HG02571 (cell line): Measurements from ENCODE around the gene SLC29A3.

Experiments
- ATAC-seq: cut with Tn5 transposase; IDR thresholded peaks from one replicate; pipeline ENCODE4 v1.9.1; 2021; ENCODE audit warnings: mild to moderate bottlenecking, moderate library complexity; ENCODE audit not compliant: unreplicated experiment

The SLC29A3 gene

DNA sequence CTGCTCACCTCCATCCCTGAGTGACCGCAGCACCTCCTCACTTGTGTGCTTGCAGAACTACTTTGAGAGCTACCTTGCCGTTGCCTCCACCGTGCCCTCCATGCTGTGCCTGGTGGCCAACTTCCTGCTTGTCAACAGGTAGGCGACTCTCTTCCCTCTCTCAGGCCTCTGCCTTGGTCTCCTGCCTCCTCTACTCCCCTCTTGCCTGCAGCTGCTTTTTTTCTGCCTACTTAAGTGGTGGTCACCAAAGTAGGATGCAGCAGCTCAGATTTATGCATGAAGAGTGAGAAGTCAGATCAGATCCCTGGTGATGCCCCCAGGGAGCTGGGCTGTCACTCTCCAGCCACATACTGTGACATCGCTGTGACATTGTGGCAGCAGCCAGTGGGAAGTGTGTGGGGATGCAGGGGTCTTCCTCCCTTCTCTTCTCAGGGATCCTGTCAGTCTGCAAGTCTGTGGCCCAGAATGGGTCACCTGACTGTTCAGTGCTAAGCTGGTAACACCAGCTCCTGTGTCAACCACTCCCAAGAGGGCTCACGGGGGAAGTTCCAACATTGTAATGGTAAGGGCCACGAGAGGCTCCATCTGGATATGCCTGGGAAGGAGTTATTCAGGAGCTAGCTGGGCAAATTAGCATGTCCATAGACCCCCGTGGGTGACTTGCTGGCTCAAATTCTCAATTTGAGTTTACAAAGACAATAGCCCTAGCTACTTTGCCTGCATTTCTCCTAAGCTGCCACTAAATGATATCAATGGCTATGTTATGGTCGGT, 25.3 kb downstream of the SLC29A3 start:
- ATAC-seq = no peak

DNA sequence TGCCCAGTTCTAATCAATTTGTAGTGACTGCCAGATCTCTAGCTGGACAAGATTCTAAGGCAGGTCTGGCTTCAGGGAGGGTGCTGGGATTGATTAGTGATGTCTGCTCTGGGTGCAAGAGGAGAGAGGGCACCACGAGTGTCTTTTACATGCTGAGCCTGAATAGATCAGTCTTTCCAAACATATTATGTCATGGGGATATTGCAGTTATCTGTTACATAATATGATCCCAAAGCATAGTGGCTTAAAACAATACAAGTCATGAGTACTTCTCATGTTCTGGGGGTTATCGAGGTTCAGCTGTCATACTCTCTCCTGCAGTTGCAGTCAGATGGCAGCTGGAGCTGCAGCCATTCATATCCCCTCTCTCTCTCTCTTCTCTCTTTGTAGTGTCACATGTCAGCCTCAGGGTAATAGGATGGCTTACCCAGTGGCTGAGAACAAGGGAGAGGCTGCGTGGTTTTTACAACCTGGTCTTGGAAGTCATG, 26.0 kb downstream of the SLC29A3 start:
- no peak for ATAC-seq

DNA sequence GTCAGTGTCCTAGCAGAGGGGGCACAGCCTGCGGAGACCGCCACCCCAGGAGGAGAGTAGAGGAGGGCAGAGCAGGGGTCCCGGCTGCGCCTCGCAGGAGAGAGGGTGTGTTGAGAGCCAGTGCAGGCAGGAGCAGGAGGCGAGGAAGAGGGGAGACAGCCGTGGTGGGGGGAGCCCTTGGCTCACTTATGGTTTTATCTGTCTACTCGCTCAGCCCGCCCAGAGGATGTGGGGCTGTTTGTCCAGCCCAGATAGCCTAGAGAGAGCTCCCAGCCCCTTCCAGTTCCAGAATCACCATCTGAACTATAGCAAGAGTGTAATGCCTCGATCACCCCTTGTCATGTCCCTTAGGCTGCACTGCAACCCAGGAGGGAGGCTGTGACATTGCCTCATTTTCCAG, 26.6 kb downstream of the SLC29A3 start:
- no peak for ATAC-seq

DNA sequence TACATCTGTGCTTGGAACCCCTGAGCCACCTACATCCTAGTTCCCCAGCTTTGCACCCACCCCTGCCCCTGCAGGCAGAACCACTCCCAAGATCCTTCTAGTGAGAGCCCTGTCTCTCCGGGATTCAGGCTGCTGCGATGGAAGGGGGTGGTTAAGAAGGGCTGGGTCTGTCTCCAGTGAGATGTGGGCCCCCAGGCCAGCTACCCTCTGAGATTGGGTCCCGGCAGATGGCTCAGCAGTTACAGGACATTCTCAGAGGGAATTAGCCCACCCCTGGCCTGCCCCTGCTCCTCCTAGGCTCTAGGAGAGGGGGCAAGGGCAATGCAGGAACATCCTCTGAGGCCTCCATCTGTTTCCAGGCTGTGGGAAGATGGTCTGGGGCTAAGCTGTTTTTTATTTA, 27.7 kb downstream of the SLC29A3 start:
- ATAC-seq = no peak

DNA sequence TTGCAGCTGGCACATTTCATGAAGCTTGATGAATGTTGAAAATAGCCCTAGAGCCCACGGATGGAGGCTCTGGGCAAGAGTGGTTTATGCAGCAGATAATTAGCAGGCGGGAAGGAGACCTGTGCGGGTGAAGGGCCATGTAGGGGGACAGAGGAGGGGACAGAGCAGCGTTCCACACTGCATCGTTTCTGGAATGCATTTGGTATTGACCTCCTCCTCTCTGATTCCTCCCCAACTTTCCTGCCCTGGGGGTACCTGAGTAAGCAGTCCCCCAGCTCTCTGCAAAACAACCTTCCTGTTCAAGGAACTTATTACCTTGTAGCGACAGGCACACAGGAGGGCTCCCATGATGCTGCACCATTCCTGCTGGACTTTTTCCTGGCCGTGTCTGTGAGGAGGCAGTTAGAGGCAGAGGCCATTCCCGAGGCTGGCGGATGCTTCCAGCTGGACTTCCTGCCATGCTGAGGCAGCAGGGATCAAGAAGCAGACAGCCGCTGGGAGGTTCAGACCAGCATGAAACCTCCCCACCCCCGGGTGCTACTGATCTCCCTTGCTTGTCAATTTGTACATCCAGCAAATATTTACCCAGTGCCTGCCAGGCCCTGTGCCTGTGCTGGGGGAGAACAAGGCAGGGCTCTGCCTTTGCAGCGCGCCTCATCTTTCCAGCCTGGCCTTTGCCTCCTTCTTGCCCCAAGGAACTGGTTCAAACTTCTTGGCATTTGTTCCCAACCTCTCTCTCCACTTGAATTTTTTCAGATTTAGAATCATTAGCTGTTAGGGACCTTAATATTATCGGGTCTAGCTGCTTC, 28.7 kb downstream of the SLC29A3 start:
- ATAC-seq = no peak

DNA sequence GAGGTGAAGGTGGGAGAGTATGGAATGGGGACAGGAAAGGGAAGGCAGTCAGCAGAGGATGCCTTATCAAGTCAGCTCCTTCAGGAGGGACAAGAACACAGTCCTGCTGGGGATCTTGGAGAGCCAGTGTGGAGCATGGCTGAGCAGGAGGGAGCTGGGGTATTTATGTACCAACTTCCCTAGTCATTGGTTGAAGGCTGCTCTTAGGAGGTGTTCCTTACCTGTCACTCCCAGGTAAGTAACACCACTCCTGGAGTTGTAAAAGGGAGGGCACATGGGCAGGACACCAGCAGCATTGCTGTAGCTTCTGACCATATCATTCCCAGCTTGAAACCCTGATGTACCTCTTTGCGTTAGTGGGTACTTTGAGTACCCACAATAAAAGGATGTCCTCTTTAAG, 29.8 kb downstream of the SLC29A3 start:
- ATAC-seq = no peak

DNA sequence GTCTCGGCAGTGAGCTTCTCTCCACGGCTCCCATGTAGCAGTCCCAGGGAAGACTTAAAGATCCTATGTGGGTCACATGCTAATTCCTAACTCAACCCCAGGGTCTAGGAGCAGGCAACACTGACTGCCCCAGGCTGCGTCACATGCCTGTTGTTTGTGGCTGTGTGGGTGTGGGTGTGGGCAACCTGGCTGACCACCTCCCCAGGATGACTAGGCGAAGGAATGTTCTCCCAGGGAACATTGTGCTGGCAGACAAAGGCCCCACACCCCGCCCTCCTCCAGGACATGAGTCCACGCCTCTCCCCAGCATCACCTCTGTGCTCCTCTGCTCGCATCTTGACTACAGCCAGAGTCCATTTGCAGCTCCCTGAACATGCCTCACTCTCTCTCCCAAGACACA, 30.3 kb downstream of the SLC29A3 start:
- no peak for ATAC-seq

DNA sequence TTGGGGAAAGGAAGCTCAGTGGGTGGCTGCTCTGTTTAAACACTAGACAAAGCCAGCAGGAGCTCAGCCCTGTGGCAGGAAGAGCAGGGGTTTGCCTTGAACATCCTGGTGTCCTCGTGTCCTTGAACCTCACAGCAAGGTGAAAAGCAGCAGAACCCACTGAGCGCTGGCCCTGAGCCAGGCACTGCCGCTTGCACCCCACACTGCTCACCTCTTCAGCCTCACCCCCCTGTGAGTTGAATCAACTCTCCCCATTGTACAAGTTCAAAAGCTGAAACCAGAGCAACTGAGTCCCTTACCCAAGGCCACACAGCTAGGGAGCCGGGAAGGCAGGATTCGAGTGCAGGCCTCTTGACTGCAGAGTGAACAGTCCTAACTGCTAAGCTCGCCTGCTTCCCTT, 32.0 kb downstream of the SLC29A3 start:
- ATAC-seq = no peak

DNA sequence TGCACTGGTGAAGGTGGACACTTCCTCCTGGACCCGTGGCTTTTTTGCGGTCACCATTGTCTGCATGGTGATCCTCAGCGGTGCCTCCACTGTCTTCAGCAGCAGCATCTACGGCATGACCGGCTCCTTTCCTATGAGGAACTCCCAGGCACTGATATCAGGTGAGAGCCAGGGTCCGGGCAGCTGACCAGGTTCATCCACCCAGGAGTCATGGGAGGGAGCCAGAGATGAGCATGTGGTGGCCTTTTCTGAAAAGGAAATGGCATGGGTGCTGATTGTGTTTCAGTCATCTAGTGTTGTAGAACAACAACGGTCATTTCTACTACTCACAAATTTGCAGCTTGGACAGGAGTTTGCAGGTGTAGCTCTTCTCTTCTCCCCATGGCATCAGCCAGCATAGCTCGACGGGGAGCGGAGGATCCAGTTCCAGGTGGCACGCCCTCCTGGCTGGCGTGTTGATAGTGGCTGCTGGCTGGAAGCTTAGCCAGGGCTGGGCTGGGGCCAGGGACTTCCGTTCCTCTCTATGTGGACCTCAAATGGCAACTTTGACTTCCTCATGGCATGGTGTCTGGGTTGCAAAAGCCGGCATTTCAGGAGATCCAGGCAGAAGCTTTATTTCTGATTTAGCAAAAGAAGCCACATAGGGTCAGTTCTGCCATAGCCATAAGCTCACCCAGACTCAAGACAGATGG, 32.7 kb downstream of the SLC29A3 start:
- no peak for ATAC-seq

DNA sequence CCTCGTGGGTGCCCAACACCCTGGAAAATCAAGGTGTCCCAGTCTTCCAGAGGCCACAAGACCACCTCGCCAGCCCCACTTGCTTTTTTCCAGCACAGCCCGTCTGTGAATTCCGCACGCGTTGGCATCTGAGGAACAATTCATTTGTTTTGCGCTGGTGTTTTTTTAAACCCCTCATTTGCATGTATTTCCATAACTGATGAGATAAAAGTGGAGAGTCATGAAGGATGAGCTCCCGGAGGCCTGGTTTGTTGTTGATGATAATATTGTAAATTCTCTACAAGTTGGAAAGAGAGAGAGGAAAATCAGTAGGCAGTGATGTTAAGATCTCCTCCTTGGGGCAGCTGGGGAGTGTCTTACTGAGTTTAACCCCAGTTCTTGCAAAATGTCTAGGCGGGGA, 34.6 kb downstream of the SLC29A3 start:
- ATAC-seq = no peak

DNA sequence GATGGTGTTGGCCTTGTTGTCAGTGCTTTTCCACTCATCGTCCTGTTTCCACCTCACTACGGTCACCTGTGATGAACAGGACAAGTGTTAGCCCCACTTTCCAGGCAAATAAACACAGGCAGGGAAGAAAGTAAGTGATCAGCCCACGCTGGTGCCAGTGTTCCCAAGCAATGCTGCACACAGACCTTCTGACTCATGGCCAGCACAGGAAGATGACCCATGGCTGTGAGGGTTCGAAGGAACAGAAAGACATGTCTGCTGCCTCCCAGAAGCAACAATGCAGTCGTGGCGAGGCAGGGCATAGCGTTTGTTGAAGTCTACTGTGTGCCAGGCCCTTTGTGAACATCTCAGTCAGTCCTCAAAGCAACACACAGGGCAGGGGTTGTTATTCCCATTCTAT, 35.7 kb downstream of the SLC29A3 start:
- ATAC-seq = no peak

DNA sequence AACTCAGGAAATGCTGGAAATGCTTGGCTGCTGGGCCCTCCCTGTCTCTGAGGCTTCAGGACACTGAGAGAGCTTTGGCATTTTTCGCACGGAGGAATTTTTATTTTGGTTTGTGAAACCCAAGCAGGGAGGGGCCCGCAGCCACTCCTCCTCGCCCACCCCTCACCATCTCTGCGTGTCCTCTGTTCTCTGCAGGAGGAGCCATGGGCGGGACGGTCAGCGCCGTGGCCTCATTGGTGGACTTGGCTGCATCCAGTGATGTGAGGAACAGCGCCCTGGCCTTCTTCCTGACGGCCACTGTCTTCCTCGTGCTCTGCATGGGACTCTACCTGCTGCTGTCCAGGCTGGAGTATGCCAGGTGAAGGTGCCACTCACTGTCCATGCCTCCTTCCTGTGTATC, 36.8 kb downstream of the SLC29A3 start:
- ATAC-seq = no peak

DNA sequence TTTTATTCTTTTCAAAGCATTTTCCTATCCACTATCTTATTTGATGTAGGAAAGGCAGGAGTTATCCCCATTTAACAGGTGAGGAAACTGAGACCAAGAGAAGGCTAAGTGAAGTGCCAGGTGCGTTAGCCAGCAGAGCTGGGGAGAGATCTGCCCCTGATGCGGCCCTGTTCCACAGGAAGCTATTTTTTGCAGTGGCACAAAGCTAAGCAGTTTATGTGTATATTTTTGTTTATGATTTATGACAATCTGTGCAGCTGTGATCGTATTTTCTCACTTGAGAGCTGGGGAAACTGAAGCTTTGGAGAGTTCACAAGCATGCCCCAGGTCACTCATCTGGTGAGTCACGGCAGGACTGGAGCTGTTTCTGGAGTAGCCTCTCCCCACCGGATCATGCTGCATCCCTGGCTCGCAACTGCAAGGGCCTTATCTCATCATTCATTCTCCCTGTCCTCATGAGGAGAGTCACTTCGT, 38.8 kb downstream of the SLC29A3 start:
- no peak for ATAC-seq

DNA sequence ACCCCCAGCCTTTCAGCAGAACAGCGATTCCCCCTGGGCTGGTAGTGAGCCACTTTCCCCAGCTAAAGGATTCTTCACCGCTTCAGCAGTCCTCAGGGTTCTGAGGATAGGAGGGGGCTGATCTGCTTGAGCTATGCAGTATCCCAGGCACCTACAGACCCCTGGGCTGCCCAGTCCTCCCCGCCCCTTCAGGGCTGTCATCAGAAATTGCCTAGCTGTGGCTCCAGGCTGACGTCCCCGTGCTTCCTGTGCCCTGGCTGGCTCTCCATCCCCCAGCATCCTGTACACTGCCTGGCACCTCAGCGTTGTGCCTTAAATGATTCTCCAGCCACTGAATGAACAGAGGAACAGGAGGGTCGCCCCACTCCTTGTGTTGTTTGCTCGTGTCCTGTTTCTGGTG, 39.2 kb downstream of the SLC29A3 start:
- no peak for ATAC-seq

DNA sequence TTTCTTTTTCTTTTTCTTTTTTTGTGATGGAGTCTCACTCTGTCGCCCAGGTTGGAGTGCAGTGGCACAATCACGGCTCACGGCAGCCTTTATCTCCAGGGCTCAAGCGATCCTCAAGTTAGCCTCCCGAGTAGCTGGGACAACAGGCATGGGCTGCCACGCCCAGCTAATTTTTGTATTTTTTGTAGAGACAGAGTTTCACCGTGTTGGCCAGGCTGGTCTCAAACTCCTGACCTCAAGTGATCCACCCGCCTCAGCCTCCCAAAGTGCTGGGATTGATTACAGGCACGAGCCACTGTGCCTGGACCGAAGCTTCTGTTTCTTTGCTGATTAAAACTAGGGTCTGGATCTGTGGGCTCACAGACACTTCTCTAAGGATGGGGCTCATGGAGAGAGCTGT, 39.8 kb downstream of the SLC29A3 start:
- peak; percentile 6 for ATAC-seq

DNA sequence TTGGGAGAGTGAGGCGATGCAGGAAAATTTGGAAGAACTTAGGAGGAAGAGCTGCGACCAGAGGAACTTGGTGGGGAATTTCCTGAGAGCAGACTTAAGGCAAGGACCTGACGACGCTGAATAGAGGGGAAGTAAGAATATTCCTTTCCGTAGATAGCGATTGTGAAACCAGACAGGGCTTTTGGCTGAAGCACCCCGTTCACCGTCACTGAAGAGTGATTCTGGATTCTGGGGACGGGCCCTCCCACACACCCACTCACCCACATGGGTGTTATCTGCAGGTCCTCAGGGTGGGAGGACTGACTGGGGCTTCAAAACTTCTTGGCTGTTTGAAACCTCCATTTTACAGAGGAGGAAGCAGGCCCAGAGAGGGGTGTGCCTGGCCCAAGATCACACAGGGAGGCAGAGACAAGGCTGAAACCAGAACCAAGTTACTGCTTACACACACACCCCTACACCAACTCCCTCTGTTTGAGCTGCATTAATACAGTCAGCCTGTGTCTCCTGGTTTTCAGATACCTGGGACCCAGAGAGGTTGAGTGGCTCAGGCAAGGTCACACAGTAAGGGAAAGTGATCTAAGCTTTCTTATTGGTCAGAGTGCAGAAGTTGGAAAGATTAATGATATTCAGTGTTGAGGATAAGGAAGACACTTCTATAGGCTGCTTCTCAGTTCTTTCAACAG, 40.4 kb downstream of the SLC29A3 start:
- ATAC-seq = peak; percentile 48

DNA sequence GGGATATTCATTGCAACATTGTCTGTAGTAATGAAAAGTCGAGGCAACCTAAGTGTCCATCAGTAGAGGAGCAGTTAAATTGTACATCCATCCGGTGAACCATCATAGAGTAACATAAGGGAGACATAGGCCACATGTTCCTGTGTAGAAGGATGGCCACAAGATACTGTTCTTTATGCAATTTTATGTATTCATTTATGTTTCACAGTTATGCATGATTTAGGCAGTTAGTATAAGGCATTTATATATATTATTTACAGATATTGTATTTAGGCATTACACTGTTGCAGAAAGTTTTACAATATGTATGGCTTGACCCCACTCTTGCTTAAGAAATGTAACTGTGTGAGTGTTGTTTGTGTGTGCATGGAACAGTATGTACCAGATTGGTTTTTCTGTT, 41.7 kb downstream of the SLC29A3 start:
- ATAC-seq = no peak

DNA sequence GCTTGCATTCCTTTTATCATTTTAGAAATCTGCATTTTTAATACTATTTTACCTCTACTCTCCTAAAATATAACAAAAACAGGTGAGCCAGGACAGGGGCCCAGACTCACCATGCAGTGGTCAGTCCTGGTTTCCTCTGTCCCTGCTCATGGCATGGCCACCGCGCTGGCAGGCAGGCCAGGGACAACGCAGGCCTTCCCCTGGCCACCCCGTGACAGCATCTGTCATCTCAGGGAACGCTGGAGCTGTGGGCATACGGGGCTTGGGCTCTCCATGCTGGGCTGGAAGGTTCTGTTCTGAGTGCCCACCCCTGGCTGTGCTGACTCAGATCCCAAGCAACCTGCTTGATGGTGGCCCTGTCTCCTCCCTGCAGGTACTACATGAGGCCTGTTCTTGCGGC, 42.5 kb downstream of the SLC29A3 start:
- no peak for ATAC-seq

DNA sequence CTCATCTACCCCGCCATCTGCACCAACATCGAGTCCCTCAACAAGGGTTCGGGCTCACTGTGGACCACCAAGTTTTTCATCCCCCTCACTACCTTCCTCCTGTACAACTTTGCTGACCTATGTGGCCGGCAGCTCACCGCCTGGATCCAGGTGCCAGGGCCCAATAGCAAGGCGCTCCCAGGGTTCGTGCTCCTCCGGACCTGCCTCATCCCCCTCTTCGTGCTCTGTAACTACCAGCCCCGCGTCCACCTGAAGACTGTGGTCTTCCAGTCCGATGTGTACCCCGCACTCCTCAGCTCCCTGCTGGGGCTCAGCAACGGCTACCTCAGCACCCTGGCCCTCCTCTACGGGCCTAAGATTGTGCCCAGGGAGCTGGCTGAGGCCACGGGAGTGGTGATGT, 43.1 kb downstream of the SLC29A3 start:
- no peak for ATAC-seq

DNA sequence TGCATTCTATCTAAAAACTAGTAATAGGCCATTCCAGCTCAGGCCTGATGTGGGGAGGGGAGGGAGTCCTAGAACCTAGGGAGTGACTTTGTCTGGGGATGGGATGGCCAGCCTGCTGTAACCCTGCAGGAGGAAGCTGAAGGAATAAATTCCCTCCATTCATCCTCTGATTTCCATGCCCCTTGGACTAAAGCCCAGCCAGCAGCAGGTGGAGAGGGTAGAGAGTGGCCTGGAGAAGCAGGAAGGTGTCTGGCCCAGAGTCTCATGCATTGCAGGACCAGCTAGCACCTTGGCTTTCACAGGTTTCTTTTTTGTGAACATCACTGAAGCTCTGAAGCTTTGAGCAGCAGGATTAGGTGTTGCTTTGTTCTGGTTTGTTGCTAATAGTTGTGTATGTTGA, 44.9 kb downstream of the SLC29A3 start:
- ATAC-seq = no peak

DNA sequence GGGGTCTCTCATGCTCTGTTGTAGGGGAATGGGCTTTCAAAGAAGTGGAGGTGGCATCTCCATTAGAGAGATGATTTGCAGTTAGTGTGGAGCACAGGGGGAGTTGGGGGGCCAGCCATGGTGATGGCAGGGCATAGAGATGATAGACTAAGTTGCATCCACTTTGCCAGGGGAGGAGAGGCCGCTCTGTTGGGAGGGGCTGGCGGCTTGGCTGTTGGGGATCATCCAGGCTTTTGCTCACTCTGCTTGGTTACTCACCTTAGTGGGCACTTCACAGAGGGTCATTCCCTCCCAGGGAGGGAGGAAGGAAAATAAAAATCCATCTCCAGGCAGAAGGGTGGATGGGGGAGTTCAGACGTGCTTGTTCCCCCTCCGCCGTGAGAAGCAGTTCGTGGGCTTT, 46.3 kb downstream of the SLC29A3 start:
- ATAC-seq = no peak
